HG02763 (cell line): ENCODE measurements around the gene CENPA.

ENCODE experiments used
- ATAC-seq: cut with Tn5 transposase; IDR thresholded peaks from one replicate; pipeline ENCODE4 v1.9.1; 2021; ENCODE audit warnings: mild to moderate bottlenecking, moderate library complexity; ENCODE audit not compliant: unreplicated experiment

The CENPA gene

DNA sequence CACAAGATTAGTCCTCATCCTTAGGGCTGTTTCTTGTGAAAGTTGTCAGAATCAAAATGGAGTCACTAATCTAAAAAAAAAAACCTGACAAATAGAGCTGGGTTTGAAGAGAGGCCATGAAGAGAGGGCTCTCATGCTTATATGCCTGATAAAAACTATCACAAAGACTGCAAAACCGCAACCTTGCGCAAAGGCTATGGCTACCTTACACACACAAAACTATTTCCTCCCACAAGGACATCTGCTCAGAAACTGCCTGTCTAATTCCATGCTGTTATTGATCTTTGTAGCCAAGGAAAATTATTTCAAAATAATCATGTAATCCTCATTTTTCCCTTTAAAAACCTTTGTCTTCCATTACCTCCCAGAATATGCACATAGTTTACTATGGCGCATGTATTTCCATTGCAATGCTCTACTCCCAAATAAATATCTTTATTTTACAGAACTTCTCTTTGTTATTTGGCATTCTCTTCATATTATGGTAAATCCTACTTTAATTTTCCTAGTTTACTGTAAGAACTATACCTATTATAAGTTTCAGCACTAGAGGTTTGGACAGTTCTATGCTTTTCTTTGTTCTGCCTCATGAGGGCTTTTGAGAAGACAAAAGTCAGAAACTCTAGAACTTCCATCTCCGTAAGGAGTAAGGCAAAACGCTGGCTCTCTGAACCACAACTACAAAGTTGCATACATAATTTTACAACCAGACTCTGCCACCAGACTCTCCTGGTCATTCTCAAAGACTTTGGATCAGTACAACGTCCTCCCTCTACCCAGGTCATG lies 52.5 kb downstream of the CENPA start:
- ATAC-seq = no peak

DNA sequence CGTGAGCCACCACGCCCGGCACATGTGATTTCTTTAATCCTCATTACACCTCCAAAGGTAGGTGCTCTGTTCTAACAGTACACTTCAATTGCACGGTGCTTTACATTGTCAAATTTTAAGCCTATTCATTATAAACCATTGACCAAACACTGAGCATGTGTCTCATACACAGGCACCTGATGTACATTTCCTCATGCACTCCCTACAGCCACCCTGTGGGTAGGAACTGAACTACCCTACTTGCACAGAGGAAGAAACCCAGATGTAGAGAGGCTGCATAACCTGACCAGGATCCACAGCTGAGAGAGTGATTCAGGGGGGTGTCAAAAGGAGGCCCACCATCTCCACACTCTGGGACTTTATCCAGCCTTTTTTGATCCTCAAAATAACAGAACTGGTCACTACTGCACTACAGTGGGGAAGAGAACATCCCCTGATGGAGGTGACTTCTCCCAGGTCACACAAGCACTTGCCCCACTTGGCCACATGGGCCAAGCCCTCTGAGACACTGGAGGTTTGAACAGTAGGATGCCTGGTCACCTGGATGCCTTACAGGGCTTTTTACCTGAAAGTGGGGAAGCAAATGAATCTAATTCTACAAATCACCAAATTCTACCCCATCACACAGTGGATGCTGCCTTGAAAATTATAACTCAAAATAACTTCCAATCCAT lies 55.2 kb downstream of the CENPA start:
- no peak for ATAC-seq

DNA sequence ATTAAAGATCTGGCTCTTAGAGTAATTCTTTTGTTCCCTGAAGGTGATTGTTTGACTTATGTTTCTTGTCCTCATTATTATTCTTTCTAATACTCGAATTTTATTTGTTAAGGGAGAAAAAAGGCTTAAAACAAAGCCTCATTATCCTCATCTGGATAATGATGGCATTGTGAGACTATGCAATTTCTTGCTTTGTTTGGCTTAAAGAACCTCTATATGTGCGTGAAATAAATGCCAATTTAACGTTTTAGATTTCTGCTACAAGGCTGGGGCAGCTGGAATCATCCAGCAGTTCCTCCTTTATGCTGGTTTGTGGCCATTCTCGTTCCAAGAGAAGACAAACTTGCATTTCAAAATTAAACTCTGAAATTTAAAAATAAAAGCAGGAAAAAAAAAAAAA lies 57.2 kb downstream of the CENPA start:
- no peak for ATAC-seq
